ENCODE measurements around the gene EN2.

EN2 gene

GRCh38 chr7:155420116-155420515 is 37.8 kb upstream of the EN2 start:
- DNase-seq (ENCODE audit: low read depth) = no peak
- no peak for TF ChIP-seq CTCF (IDR thresholded peaks at IDR 0.05; ENCODE audit: low read depth, low read length, missing control alignments)
- in situ Hi-C loops (cut with HindIII; ENCODE audit: low sequenced_read_pairs) = no loop called here
- no peak overlapping the region for H3K4me3 ChIP-seq (ENCODE audit: low read depth, low read length)

- no peak for DNase-seq (ENCODE audit: low read depth)
- in situ Hi-C loops (cut with HindIII; ENCODE audit: low sequenced_read_pairs) = no loop called here
- no peak overlapping the region for H3K4me3 ChIP-seq (ENCODE audit: low read depth, low read length)
- no peak for TF ChIP-seq CTCF (IDR thresholded peaks at IDR 0.05; ENCODE audit: low read depth, low read length, missing control alignments)
Measured at GRCh38 chr7:155422151-155422550, 35.8 kb upstream of the EN2 start.

- DNase-seq (ENCODE audit: low read depth) = no peak
- no peak for TF ChIP-seq CTCF (IDR thresholded peaks at IDR 0.05; ENCODE audit: low read depth, low read length, missing control alignments)
- H3K4me3 ChIP-seq (ENCODE audit: low read depth, low read length) = no peak overlapping the region
- in situ Hi-C loops (cut with HindIII; ENCODE audit: low sequenced_read_pairs) = no loop called here
Measured at GRCh38 chr7:155422599-155423336, 35.2 kb upstream of the EN2 start.

GRCh38 chr7:155423337-155424285 is 34.3 kb upstream of the EN2 start:
- in situ Hi-C loops (cut with HindIII; ENCODE audit: low sequenced_read_pairs) = no loop called here
- DNase-seq (ENCODE audit: low read depth) = no peak
- TF ChIP-seq CTCF (IDR thresholded peaks at IDR 0.05; ENCODE audit: low read depth, low read length, missing control alignments) = no peak
- H3K4me3 ChIP-seq (ENCODE audit: low read depth, low read length) = no peak overlapping the region

- H3K4me3 ChIP-seq (ENCODE audit: low read depth, low read length) = no peak overlapping the region
- in situ Hi-C loops (cut with HindIII; ENCODE audit: low sequenced_read_pairs) = no loop called here
- DNase-seq (ENCODE audit: low read depth) = no peak
- TF ChIP-seq CTCF (IDR thresholded peaks at IDR 0.05; ENCODE audit: low read depth, low read length, missing control alignments) = no peak
Measured at GRCh38 chr7:155424301-155425010, 33.5 kb upstream of the EN2 start.

- no peak for DNase-seq (ENCODE audit: low read depth)
- TF ChIP-seq CTCF (IDR thresholded peaks at IDR 0.05; ENCODE audit: low read depth, low read length, missing control alignments) = no peak
- in situ Hi-C loops (cut with HindIII; ENCODE audit: low sequenced_read_pairs) = no loop called here
- no peak overlapping the region for H3K4me3 ChIP-seq (ENCODE audit: low read depth, low read length)
Measured at GRCh38 chr7:155425011-155425340, 33.0 kb upstream of the EN2 start.
